GM23338 (cell line): ENCODE measurements around the gene PRSS56. TPM values are rescaled to one million over a fixed set of nuclear protein-coding genes. Genes with fewer than 3 reads are reported as not detected.

Experiments used
- ATAC-seq: fragments of 200-7000 bp; cut with Tn5 transposase; 3 replicates; pipeline ENCODE4 v1.9.1; 2020
- DNase-seq: peaks from one replicate; pipeline ENCODE4 v3.0.0-alpha.2; 2015; ENCODE audit warnings: low spot score
- H2AFZ ChIP-seq: fragments of 200-600 bp; sonication (generic); 2 replicates; pipeline ENCODE4 v1.8.0; 2016; ENCODE audit warnings: antibody characterized with exemption, mild to moderate bottlenecking, moderate library complexity
- H3F3A ChIP-seq: fragments of 200-600 bp; sonication (generic); replicated peaks from 2 replicates; pipeline ENCODE4 v1.8.0; 2017; ENCODE audit warnings: antibody characterized with exemption, mixed run types, low read depth
- H3K27ac ChIP-seq: fragments of 200-600 bp; sonication (generic); 2 replicates; pipeline ENCODE4 v1.6.1; 2016; ENCODE audit warnings: low read depth
- H3K27me3 ChIP-seq: fragments of 200-600 bp; sonication (generic); 2 replicates; pipeline ENCODE4 v1.8.0; 2016; ENCODE audit warnings: mild to moderate bottlenecking, mixed run types, moderate library complexity; ENCODE audit not compliant: insufficient read depth
- H3K36me3 ChIP-seq: fragments of 200-600 bp; sonication (generic); 2 replicates; pipeline ENCODE4 v1.8.0; 2016; ENCODE audit warnings: mild to moderate bottlenecking; ENCODE audit not compliant: insufficient read depth
- H3K4me1 ChIP-seq: fragments of 200-600 bp; sonication (generic); 2 replicates; pipeline ENCODE4 v1.8.0; 2016; ENCODE audit warnings: mild to moderate bottlenecking, moderate library complexity; ENCODE audit not compliant: insufficient read depth
- H3K4me2 ChIP-seq: fragments of 200-600 bp; sonication (generic); 2 replicates; pipeline ENCODE4 v1.7.1; 2017; ENCODE audit warnings: mixed run types
- H3K4me3 ChIP-seq: fragments of 200-600 bp; sonication (generic); 2 replicates; pipeline ENCODE4 v1.6.1; 2016; ENCODE audit warnings: mixed run types
- H3K79me2 ChIP-seq: fragments of 200-600 bp; sonication (generic); replicated peaks from 2 replicates; pipeline ENCODE4 v1.8.0; 2017; ENCODE audit warnings: mild to moderate bottlenecking; ENCODE audit not compliant: insufficient read depth
- H3K9me2 ChIP-seq: fragments of 200-600 bp; sonication (generic); 2 replicates; pipeline ENCODE4 v1.8.0; 2017; ENCODE audit not compliant: insufficient read depth
- H4K20me1 ChIP-seq: fragments of 200-600 bp; sonication (generic); replicated peaks from 2 replicates; pipeline ENCODE4 v1.8.0; 2017; ENCODE audit warnings: mild to moderate bottlenecking; ENCODE audit not compliant: insufficient read depth
- H3K27ac Mint-ChIP-seq: 2 replicates; pipeline ENCODE4 v1.8.0; 2020; ENCODE audit warnings: inconsistent platforms, mild to moderate bottlenecking, moderate library complexity, mixed read lengths
- H3K27me3 Mint-ChIP-seq: 3 replicates; pipeline ENCODE4 v1.8.0; 2022; ENCODE audit warnings: low read depth, mild to moderate bottlenecking, moderate library complexity, mixed read lengths, inconsistent platforms; ENCODE audit not compliant: insufficient read depth, poor library complexity
- H3K36me3 Mint-ChIP-seq: 3 replicates; pipeline ENCODE4 v1.8.0; 2021; ENCODE audit warnings: low read depth, mild to moderate bottlenecking, inconsistent platforms, moderate library complexity, mixed read lengths
- H3K4me1 Mint-ChIP-seq: 3 replicates; pipeline ENCODE4 v1.8.0; 2020; ENCODE audit warnings: mild to moderate bottlenecking, inconsistent platforms, mixed read lengths
- H3K4me3 Mint-ChIP-seq: 3 replicates; pipeline ENCODE4 v1.8.0; 2021; ENCODE audit warnings: moderate library complexity, mild to moderate bottlenecking, inconsistent platforms, mixed read lengths
- H3K9me3 Mint-ChIP-seq: 3 replicates; pipeline ENCODE4 v1.8.0; 2020; ENCODE audit warnings: moderate library complexity, mild to moderate bottlenecking, inconsistent platforms, mixed read lengths
- CREB1 ChIP-seq: fragments of 250-450 bp; sonication (Bioruptor Pico); IDR thresholded peaks from 2 replicates; pipeline ENCODE4 v1.5.0; 2020; ENCODE audit warnings: low read depth, mild to moderate bottlenecking, moderate library complexity
- ETS1 ChIP-seq: IDR thresholded peaks from 2 replicates; pipeline ENCODE4 v1.6.1; 2016; ENCODE audit warnings: antibody characterized with exemption
- EZH2 ChIP-seq: fragments of 200-600 bp; sonication (generic); IDR thresholded peaks from one replicate; pipeline ENCODE4 v1.8.0; 2017; ENCODE audit warnings: antibody characterized with exemption, mild to moderate bottlenecking, low read depth; ENCODE audit not compliant: unreplicated experiment
- EZH2phosphoT487 ChIP-seq: fragments of 200-600 bp; sonication (generic); IDR thresholded peaks from one replicate; pipeline ENCODE4 v1.8.1; 2018; ENCODE audit warnings: antibody characterized with exemption; ENCODE audit not compliant: unreplicated experiment
- JUNB ChIP-seq: IDR thresholded peaks from one replicate; pipeline ENCODE4 v1.6.1; 2016; ENCODE audit warnings: antibody characterized with exemption; ENCODE audit not compliant: unreplicated experiment
- NANOG ChIP-seq: IDR thresholded peaks from 2 replicates; pipeline ENCODE4 v1.6.1; 2016; ENCODE audit warnings: antibody characterized with exemption, borderline replicate concordance
- POLR2AphosphoS5 ChIP-seq: IDR thresholded peaks from 2 replicates; pipeline ENCODE4 v1.6.1; 2016; ENCODE audit warnings: antibody characterized with exemption, low read depth
- STAT1 ChIP-seq: IDR thresholded peaks from one replicate; pipeline ENCODE4 v1.6.1; 2016; ENCODE audit warnings: antibody characterized with exemption; ENCODE audit not compliant: unreplicated experiment
- ZNF114 ChIP-seq: fragments of 250-450 bp; sonication (Bioruptor Pico); IDR thresholded peaks from 2 replicates; pipeline ENCODE4 v1.5.0; 2020; ENCODE audit warnings: mild to moderate bottlenecking, moderate library complexity
- ZNF331 ChIP-seq: fragments of 250-450 bp; sonication (Bioruptor Pico); IDR thresholded peaks from 2 replicates; pipeline ENCODE4 v1.5.0; 2020; ENCODE audit warnings: low read depth, mild to moderate bottlenecking, moderate library complexity
- ZNF462 ChIP-seq: fragments of 250-450 bp; sonication (Bioruptor Pico); IDR thresholded peaks from 2 replicates; pipeline ENCODE4 v1.5.0; 2020; ENCODE audit warnings: mild to moderate bottlenecking, moderate library complexity
- polyA plus RNA-seq: library from polyadenylated mRNA; unstranded; fragments of >200 nt; fragmentation: Nextera tagmentation; extraction: Ambion mirVana; gene quantifications from 2 replicates; pipeline ENCODE4 v1.2.1, GENCODE V29; 2016
- total RNA-seq: library from RNA; depleted of rRNA; stranded (reverse); fragments of >200 nt; shearing (Covaris generic); gene quantifications from 2 replicates; pipeline ENCODE4 v1.2.3, GENCODE V29; 2014
- TF ChIP-seq, protein P1 (sequence below), 2 experiments: fragments of 200-600 bp in 1 of 2; sonication (generic) in 1 of 2; conservative IDR thresholded peaks; 2 replicates each; pipeline versions ENCODE4 v1.5.1 to v1.6.1; 2016 to 2017; ENCODE audit warnings: antibody characterized with exemption in 2 of 2, low read depth in 2 of 2, mild to moderate bottlenecking in 2 of 2, moderate library complexity in 1 of 2
- TF ChIP-seq, protein P2 (sequence below): IDR thresholded peaks from one replicate; pipeline ENCODE4 v1.6.1; 2018; ENCODE audit warnings: antibody characterized with exemption; ENCODE audit not compliant: unreplicated experiment

The PRSS56 gene
- total and polyA plus RNA-seq, 2 experiments from 2014 or later = 0.27 to 0.31 TPM

- Mint-ChIP-seq H3K36me3 (no peaks in the 10 kb centered on the region), H3K27me3 (peaks cover 22% of the 10 kb centered on the region), H3K27ac (no peak overlapping the region), H3K9me3 (no peaks in the 10 kb centered on the region), H3K4me3 (no peak overlapping the region), H3K4me1 (peaks cover 15% of the 10 kb centered on the region)
- no peak overlapping the region for H3K4me3 ChIP-seq
- no peaks in the 10 kb centered on the region for H3K79me2 ChIP-seq
- no peaks in the 10 kb centered on the region; the same call in 1 of the 2 replicates for H3K27me3 ChIP-seq
- peaks cover 7% of the 10 kb centered on the region; the same call in 1 of the 2 replicates for H3K4me1 ChIP-seq
- no peak for ATAC-seq
- H3K27ac ChIP-seq = no peak overlapping the region
- DNase-seq = no peak
- H3F3A ChIP-seq = no peaks in the 10 kb centered on the region
- no peak overlapping the region for H3K4me2 ChIP-seq
- H3K36me3 ChIP-seq = no peaks in the 10 kb centered on the region
- H2AFZ ChIP-seq = no peak overlapping the region
- no peaks in the 10 kb centered on the region for H3K9me2 ChIP-seq
- TF ChIP-seq ZNF462 (CRISPR knock-in tag) (no peak), ZNF331 (CRISPR knock-in tag) (no peak), CREB1 (CRISPR knock-in tag) (no peak), POLR2AphosphoS5 (no peak), EZH2 (no peak), ZNF114 (CRISPR knock-in tag) (no peak), ETS1 (no peak), EZH2phosphoT487 (no peak), JUNB (no peak), NANOG (no peak), STAT1 (no peak)
- TF ChIP-seq, protein P1, sequence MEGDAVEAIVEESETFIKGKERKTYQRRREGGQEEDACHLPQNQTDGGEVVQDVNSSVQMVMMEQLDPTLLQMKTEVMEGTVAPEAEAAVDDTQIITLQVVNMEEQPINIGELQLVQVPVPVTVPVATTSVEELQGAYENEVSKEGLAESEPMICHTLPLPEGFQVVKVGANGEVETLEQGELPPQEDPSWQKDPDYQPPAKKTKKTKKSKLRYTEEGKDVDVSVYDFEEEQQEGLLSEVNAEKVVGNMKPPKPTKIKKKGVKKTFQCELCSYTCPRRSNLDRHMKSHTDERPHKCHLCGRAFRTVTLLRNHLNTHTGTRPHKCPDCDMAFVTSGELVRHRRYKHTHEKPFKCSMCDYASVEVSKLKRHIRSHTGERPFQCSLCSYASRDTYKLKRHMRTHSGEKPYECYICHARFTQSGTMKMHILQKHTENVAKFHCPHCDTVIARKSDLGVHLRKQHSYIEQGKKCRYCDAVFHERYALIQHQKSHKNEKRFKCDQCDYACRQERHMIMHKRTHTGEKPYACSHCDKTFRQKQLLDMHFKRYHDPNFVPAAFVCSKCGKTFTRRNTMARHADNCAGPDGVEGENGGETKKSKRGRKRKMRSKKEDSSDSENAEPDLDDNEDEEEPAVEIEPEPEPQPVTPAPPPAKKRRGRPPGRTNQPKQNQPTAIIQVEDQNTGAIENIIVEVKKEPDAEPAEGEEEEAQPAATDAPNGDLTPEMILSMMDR (conservative IDR thresholded peaks at IDR 0.05; ENCODE audit: low read depth in 2 of 2) = no peak
- TF ChIP-seq, protein P2, sequence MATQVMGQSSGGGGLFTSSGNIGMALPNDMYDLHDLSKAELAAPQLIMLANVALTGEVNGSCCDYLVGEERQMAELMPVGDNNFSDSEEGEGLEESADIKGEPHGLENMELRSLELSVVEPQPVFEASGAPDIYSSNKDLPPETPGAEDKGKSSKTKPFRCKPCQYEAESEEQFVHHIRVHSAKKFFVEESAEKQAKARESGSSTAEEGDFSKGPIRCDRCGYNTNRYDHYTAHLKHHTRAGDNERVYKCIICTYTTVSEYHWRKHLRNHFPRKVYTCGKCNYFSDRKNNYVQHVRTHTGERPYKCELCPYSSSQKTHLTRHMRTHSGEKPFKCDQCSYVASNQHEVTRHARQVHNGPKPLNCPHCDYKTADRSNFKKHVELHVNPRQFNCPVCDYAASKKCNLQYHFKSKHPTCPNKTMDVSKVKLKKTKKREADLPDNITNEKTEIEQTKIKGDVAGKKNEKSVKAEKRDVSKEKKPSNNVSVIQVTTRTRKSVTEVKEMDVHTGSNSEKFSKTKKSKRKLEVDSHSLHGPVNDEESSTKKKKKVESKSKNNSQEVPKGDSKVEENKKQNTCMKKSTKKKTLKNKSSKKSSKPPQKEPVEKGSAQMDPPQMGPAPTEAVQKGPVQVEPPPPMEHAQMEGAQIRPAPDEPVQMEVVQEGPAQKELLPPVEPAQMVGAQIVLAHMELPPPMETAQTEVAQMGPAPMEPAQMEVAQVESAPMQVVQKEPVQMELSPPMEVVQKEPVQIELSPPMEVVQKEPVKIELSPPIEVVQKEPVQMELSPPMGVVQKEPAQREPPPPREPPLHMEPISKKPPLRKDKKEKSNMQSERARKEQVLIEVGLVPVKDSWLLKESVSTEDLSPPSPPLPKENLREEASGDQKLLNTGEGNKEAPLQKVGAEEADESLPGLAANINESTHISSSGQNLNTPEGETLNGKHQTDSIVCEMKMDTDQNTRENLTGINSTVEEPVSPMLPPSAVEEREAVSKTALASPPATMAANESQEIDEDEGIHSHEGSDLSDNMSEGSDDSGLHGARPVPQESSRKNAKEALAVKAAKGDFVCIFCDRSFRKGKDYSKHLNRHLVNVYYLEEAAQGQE = no peak
- no peaks in the 10 kb centered on the region for H4K20me1 ChIP-seq
Observed at GRCh38 chr2:232496501-232497270, 23.5 kb upstream of the PRSS56 start.
